Inflammatory macrophage treated with lipopolysaccharide for 1 hour (primary cell): ENCODE measurements around the gene LTBP1.
"Not testable (repeated sequence)": the region's sequence is repeated elsewhere in the genome, so short reads cannot be mapped to it uniquely, and the experiment has no call there.

Experiments used
- DNase-seq, 2 donors: peaks; one replicate each; pipeline ENCODE4 v3.0.0-alpha.2; 2020 to 2022

LTBP1 gene

GRCh38 chr2:32962690-32963089 lies 15.9 kb downstream of the LTBP1 start:
- DNase-seq: no peak

GRCh38 chr2:32963941-32964340 lies 17.2 kb downstream of the LTBP1 start:
- no peak for DNase-seq

GRCh38 chr2:32965523-32966171 lies 18.9 kb downstream of the LTBP1 start:
- no peak for DNase-seq

DNA sequence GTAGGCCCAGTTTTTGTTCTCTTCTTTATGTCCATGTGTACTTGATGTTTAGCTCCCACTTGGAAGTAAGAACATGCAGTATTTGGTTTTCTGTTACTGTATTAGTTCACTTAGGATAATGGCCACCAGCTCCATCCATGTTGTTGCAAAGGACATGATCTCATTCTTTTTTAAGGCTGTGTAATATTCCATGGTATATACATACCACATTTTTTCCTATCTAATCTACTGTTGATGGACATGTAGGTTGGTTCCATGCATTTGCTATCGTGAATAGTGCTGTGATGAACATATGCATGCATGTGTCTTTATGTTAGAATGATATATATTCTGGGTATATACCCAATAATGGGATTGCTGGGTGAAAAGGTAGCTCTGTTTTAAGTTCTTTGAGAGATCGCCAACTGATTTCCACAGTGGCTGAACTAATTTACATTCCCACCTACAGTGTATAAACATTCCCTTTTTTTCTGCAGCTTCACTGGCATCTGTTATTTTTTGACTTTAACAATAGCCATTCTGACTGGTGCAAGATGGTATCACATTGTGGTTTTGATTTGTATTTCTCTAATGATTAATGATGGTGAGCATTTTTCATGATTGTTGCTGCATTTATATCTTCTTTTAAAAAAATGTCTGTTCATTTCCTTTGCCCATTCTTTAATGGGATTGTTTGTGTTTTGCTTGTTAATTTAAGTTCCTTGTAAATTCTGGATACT lies 22.9 kb downstream of the LTBP1 start:
- DNase-seq: no peak

GRCh38 chr2:32973772-32974171 lies 27.0 kb downstream of the LTBP1 start:
- DNase-seq: not testable (repeated sequence)

- no peak for DNase-seq
Measured at GRCh38 chr2:32976409-32977063, 29.8 kb downstream of the LTBP1 start.

DNA sequence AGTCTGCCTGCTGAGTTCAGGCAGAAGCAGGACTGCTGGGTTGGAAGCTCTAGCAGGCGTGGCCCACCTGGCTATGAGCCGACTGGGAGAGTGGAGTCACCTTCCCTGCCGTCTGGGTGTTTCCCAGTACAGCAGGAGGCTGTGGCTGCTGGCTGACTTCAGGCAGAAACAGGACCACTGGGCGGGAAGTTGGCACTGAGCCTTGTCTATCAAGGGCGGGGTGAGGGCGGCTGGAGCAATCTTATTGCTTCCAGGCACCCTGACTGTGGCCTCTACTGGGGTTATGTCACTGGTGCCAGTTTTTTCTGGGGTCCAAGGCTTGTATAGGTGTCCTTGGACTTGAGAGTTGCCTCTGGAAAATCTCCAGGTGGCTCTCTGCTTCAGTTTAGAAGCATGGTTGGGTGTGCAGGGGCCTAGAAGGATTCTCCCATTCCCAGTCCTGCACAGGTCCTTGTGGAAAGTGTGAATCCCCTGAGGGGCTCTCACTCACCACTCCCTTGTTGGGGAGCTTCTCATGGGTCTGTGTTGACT lies 30.5 kb downstream of the LTBP1 start:
- DNase-seq: no peak

- no peak for DNase-seq
Measured at GRCh38 chr2:32981612-32982011, 34.9 kb downstream of the LTBP1 start.

GRCh38 chr2:32983193-32983924 lies 36.6 kb downstream of the LTBP1 start:
- DNase-seq: not testable (repeated sequence)

DNA sequence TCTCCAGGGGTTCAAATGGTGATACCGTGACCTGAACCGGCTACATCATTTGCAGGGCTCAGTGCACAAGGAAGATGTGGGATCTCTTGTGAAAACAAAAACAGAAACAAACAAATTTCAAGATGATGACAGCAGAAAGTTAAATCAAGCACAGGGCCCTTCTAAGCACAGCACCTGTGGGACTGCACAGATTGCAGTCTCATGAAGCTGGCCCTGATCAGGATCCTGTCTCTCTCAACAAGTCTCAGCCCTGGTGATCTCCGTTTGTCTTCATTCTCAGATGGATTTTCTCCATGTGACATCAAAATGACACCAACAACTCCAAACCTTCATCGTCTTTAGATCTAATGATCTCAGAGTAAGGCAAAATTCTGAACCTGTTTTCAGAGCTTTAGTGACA lies 39.7 kb downstream of the LTBP1 start:
- no peak for DNase-seq

- no peak for DNase-seq
Measured at GRCh38 chr2:32988525-32988924, 41.8 kb downstream of the LTBP1 start.

GRCh38 chr2:32990556-32990955 lies 43.8 kb downstream of the LTBP1 start:
- no peak for DNase-seq

DNA sequence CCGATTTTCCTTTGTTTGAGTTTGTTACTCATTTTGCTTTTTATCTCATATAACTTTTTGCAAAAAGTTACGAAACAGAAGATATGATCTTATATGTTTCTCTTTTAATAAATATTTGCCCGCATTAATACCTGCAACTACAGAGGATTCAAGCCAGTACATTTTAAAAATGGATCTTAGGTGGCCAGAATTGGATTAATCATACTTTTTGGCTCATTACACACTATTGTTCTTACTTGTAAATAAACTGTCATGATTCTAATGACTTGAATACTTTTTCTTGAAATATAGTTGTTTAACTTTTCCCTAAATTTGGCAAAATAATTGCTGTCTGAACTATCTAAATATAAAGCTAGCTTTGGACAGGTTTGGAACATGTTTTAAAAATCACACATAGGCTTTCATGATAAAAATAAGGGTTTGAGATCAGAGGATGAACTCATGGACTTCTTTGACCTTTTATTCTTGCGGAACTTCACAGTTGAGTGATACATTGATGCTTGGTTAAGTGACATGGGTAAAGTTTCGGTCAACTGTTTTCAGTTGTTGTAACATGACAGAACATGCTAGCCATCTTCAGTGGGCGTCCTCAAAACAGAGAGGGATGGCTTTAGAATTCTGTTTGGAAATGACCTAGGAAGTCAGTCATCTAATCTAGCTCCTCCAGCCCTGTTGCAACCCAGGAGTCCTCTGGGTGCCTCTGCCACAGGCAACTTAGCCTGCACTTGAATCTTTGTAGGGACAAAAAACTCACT lies 44.5 kb downstream of the LTBP1 start:
- DNase-seq: no peak

GRCh38 chr2:32993005-32993539 lies 46.3 kb downstream of the LTBP1 start:
- no peak for DNase-seq

GRCh38 chr2:32997705-32998104 lies 51.0 kb downstream of the LTBP1 start:
- DNase-seq: no peak

DNA sequence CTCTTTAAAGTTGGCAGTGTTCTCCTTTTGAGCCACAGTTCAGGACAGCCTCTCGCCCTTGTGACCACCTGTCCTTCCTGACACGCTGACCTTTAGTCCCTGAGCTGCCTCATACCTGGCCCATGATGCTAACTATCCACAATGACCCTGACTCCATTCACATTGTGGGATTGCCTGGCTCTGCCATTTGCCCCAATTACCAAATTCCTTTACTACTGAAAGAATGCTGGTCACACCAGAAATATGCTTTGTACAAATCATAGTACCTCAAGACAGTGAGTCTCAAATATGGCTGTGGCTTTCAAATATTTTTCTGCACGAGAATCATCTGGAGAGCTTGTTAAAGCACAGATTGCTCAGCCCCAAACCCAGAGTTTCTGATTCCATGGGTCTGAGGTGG lies 54.2 kb downstream of the LTBP1 start:
- DNase-seq: no peak

DNA sequence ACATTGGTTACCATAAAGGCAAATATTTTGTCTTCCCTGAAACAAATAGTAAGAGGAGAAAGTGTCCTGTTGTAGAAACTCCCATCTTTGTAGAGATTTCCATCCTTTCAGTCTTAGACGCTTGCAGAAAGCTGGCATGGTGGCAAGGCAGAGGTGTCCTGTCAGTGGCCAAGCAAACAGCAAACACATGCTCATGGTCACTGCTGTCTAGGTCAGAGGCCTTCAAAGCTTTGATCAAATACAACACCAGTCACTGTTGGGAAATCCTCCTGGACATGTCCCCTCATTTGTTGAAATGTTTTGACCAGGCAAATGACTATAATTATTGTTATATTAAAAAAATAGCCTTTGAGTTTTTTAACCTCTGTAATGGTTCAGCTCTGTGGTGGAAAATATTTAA lies 55.1 kb downstream of the LTBP1 start:
- no peak for DNase-seq

GRCh38 chr2:33002863-33003262 lies 56.1 kb downstream of the LTBP1 start:
- DNase-seq: no peak

GRCh38 chr2:33005057-33005456 lies 58.3 kb downstream of the LTBP1 start:
- no peak for DNase-seq

DNA sequence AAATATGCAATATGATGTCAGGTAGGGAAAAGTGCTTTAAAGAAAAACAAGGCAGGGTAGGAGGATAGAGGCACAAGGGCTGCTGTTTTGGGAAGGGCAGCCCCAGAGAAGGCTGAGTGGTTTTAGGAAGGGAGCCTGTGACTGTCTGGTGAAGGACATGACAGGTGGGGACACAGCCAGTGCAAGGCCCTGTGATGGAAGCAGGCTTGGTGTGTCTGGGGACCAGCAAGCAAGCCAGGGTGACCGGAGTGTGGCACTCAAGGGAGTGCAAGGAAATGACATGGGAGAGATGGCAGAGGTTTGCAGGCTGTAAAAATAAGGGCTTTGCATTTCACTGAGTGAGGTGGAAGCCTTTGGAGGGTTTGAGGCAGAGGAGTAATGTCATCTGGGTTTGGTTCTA lies 62.0 kb downstream of the LTBP1 start:
- DNase-seq: no peak

DNA sequence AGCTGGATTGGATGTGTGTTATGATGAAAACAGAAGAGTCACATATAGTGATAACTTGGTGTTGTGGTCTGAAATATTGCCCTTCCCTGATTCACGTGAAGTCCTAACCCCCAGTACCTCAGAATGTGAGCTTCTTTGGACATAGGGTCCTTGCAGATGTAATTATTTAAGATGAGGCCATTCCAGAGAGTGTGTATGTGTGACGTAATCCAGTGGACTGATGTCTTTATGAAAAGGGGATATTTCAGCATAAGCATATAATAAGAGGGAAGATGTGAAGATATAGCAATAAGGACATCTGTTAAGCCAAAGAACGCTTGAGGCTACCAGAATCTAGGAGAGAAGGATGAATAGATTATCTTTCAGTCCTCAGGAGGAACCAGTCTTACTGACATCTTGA lies 62.5 kb downstream of the LTBP1 start:
- DNase-seq: no peak

GRCh38 chr2:33011373-33011772 lies 64.6 kb downstream of the LTBP1 start:
- DNase-seq: no peak
